SK-N-MC (cell line): ENCODE measurements around the gene DRG1.

Source experiments
- EZH2 ChIP-seq: fragments of 200-600 bp; sonication (generic); IDR thresholded peaks from one replicate; pipeline ENCODE4 v1.6.1; 2017; ENCODE audit warnings: antibody characterized with exemption
- FOXP2 ChIP-seq: optimal IDR thresholded peaks from 2 replicates; pipeline ENCODE3; 2011; ENCODE audit warnings: mild to moderate bottlenecking, moderate library complexity; ENCODE audit not compliant: insufficient read depth; ENCODE audit errors: extremely low read length, control extremely low read depth
- POLR2AphosphoS5 ChIP-seq: IDR thresholded peaks from 2 replicates; pipeline ENCODE4 v1.6.1; 2012; ENCODE audit warnings: mild to moderate bottlenecking, low read depth, low read length, borderline replicate concordance

DNA sequence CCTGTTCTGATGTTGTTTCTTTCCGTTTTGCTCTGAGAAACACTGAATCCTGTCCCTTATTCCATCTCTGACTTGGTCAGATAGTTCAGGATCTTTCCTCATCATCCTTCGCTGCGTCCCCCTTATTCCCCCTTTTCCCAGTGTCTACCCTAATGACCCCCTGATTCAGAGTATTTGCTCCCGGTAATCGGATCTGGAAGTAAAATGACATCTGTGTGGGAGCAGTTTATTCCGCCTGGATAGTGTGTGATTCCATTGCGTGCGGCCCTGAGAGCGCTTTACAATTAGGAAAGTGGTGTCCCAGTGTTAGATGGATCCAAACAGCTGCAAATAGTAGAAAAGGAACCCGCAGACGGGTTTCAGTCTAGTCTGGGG lies 606 bp downstream of the DRG1 start:
- no peak for TF ChIP-seq POLR2AphosphoS5
- no peak for TF ChIP-seq EZH2
- TF ChIP-seq FOXP2: no peak
